KOPT-K1 (cell line): ENCODE results near the gene HSFX4.
"Not testable (repeated sequence)": the region's sequence is repeated elsewhere in the genome, so short reads cannot be mapped to it uniquely, and the experiment has no call there.

ENCODE experiments used
- H3K27ac ChIP-seq: fragments of 200-600 bp; sonication (generic); 2 replicates; pipeline ENCODE4 v1.5.1; 2016; ENCODE audit warnings: antibody characterized with exemption, mild to moderate bottlenecking, low read depth, low read length; ENCODE audit not compliant: poor library complexity, severe bottlenecking
- H3K36me3 ChIP-seq: fragments of 200-600 bp; sonication (generic); 2 replicates; pipeline ENCODE4 v1.5.1; 2017; ENCODE audit warnings: antibody characterized with exemption, mild to moderate bottlenecking, low read length, moderate library complexity; ENCODE audit not compliant: insufficient read depth
- H3K9me3 ChIP-seq: fragments of 200-600 bp; sonication (generic); 2 replicates; pipeline ENCODE4 v1.5.1; 2017; ENCODE audit warnings: antibody characterized with exemption, low read length, mild to moderate bottlenecking; ENCODE audit not compliant: insufficient read depth, poor library complexity, severe bottlenecking

Gene HSFX4

GRCh38 chrX:149929400-149929799, at the start of gene HSFX4:
Gene HSFX4 (plus strand): TSS chrX:149929573. CDS start chrX:149929645, 72 bp downstream.
- not testable (repeated sequence) for H3K9me3 ChIP-seq, H3K36me3 ChIP-seq, H3K27ac ChIP-seq

DNA sequence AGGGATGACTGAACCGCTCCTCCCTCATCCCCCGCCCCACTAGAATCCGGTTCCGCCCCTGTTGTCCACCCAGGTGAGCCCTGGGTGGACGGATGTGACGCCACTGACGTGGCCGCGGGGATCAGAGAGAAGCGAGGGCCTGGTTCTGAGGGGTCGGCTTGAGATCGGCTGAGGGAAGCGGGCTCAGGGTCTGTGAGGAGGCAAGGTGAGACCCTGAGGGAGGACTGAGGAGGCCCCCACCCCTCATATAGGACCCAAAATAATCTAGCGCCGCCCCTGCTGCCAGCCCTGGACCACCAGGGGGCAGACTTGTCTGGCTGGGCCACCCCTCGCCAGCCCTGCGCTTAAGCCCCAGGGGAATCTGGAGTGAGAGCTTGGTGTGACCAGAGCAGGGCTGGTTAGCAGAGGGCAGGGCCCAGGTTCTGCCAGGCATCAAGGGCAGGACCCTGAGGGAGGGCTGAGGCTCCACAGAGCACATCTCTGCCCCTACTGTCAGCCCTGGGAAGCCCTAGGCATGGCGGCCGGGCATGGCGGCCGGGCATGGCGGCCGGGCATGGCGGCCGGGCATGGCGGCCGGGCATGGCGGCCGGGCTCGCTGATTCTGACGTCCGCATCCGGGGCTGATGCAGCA, 48.2 kb upstream of the HSFX4 start, which contains the start of gene MAGEA8:
MAGEA8 (plus strand) TSS at position 103 of the 631 bp plus-strand sequence. CDS start 3,090 bp downstream, outside the sequence.
- Histone ChIP-seq H3K9me3 (no peaks in the 10 kb centered on the region), H3K36me3 (no peaks in the 10 kb centered on the region), H3K27ac (no peak within 1 kb of the TSS)

DNA sequence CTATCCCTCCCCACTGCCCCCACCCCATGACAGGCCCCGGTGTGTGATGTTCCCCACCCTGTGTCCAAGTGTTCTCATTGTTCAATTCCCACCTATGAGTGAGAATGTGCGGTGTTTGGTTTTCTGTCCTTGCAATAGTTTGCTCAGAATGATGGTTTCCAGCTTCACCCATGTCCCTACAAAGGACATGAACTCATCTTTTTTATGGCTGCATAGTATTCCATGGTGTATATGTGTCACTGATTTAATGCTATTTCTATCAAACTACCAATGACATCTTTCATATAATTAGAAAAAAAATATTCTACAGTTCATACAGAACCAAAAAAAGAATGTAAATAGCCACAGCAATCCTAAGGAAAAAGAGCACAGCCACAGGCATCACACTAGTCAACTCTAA, 38.5 kb upstream of the HSFX4 start:
- H3K27ac ChIP-seq, H3K36me3 ChIP-seq, H3K9me3 ChIP-seq: not testable (repeated sequence)

DNA sequence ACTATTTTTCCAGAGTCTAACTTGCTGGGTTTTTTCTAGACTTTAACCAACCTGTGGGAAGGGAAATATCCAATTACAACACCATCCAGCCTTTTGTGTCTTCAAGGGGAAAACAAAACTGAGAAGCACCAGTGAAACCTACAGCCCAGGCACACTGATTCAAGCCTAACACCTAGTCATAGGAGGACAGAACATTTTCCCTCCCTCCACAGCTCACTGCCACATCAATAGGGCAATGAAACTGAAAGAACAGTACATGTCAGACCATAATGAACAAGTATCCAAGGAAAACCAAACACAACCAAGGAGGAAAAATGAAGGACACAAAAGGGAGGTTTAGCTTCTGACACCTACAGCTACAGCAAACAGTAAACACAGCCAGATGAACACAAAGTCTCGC, 30.8 kb upstream of the HSFX4 start:
- Histone ChIP-seq H3K36me3 (no peaks in the 10 kb centered on the region), H3K9me3 (no peaks in the 10 kb centered on the region), H3K27ac (no peak overlapping the region)

GRCh38 chrX:149903889-149904748, 25.3 kb upstream of the HSFX4 start:
- no peaks in the 10 kb centered on the region for H3K36me3 ChIP-seq
- no peak overlapping the region for H3K27ac ChIP-seq
- no peaks in the 10 kb centered on the region for H3K9me3 ChIP-seq

GRCh38 chrX:149908308-149908707, 21.1 kb upstream of the HSFX4 start:
- H3K36me3 ChIP-seq, result no peaks in the 10 kb centered on the region
- no peaks in the 10 kb centered on the region for H3K9me3 ChIP-seq
- no peak overlapping the region for H3K27ac ChIP-seq

GRCh38 chrX:149908727-149909126, 20.6 kb upstream of the HSFX4 start:
- no peaks in the 10 kb centered on the region for H3K9me3 ChIP-seq
- no peak overlapping the region for H3K27ac ChIP-seq
- H3K36me3 ChIP-seq, result no peaks in the 10 kb centered on the region

- H3K9me3 ChIP-seq, result no peaks in the 10 kb centered on the region
- H3K27ac ChIP-seq, result no peak overlapping the region
Measured at GRCh38 chrX:149909324-149910177, 19.8 kb upstream of the HSFX4 start.

DNA sequence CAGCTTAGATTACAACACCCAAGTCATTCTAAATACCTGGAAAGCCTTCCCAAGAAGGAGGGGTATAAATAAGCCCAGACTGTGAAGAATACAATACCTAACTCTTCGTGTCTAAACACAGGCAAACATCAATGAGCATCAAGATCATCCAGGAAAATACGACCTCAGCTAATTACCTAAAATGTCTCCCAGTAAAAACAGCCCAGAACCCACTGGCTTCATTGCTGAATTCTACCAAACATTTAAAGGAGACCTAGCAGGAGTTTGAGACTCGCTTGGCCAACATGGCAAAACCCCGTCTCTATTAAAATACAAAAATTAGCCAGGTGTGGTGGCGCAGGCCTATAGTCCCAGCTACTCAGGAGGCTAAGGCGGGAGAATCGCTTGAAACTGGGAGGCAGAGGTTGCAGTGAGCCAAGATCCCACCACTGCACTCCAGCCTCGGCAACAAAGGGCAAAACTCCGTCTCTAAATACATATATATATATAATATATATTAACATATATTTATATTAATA, 19.1 kb upstream of the HSFX4 start:
- Histone ChIP-seq H3K27ac (no peak overlapping the region), H3K9me3 (no peaks in the 10 kb centered on the region), H3K36me3 (no peaks in the 10 kb centered on the region)

More at GRCh38 chrX:149909324-149910177, 19.8 kb upstream of the HSFX4 start:
- no peaks in the 10 kb centered on the region for H3K36me3 ChIP-seq

GRCh38 chrX:149916745-149917392, 12.5 kb upstream of the HSFX4 start:
- no peaks in the 10 kb centered on the region for H3K36me3 ChIP-seq
- H3K27ac ChIP-seq, result no peak overlapping the region
- H3K9me3 ChIP-seq, result no peaks in the 10 kb centered on the region

- H3K36me3 ChIP-seq, H3K27ac ChIP-seq, H3K9me3 ChIP-seq: not testable (repeated sequence)
Measured at GRCh38 chrX:149923836-149924235, 5.5 kb upstream of the HSFX4 start.

- H3K27ac ChIP-seq, H3K9me3 ChIP-seq: not testable (repeated sequence)
Measured at GRCh38 chrX:149924434-149924833, 4.9 kb upstream of the HSFX4 start.

DNA sequence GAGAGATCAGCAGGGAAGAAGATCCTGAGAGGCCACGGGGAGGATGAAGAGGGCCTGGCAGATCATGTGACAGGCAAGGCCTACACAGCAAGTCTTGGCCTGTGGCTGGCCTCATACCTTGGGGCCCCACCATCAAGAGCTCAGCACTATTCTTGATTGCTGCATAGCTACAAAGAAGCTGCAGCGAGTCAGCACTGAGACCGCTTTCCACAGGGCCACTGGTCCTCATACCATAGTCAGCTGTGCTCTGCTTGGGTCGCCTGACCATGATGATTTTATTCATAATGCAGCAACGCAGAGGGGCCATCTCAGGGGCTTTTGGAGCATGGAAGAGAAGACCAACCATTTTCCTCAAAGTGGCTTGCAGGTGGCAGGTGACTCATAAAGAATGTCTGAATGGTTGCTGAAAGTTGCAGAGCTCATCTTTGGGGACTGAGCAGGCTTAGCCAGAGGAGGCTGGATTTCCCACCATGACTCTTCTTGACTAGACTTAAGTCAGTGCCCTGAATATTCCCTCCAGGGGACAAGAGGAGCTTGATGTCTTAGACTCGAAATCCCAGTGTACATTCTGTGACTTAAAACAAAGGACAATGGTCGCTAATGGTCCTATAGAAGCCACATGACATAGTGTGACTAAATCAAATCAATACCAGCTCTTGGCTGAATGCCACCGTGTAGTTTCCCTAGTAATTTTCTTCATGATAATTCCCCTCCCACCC, 2.0 kb upstream of the HSFX4 start:
- not testable (repeated sequence) for H3K9me3 ChIP-seq, H3K27ac ChIP-seq, H3K36me3 ChIP-seq

More at GRCh38 chrX:149924434-149924833, 4.9 kb upstream of the HSFX4 start:
- H3K36me3 ChIP-seq, result not testable (repeated sequence)

- not testable (repeated sequence) for H3K9me3 ChIP-seq, H3K36me3 ChIP-seq, H3K27ac ChIP-seq
Measured at GRCh38 chrX:149927964-149928258, 1.5 kb upstream of the HSFX4 start.
